ENCODE data around the gene IRF4. TPM values are rescaled to one million over a fixed set of nuclear protein-coding genes. Genes with fewer than 3 reads are reported as not detected.
"Not testable (repeated sequence)": the region's sequence is repeated elsewhere in the genome, so short reads cannot be mapped to it uniquely, and the experiment has no call there.

The IRF4 gene
- total and polyA plus RNA-seq, 4 donors = 0.10 to 3.8 (median 0.94) TPM

DNA sequence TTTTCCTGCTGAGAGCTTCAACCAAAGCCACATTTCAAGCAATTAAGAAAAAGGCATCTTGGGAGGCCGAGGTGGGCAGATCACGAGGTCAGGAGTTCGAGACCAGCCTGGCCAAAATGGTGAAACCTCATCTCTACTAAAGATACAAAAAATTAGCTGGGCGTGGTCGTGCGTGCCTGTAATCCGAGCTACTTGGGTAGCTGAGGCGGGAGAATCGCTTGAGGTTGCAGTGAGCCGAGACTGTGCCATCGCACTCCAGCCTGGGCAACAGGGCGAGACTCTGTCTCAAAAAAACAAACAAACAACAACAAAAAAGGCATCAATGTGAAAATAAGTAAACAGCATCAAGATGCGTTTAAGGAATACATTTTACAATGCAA, 13.9 kb upstream of the IRF4 start:
- DNase-seq; H3K4me1 ChIP-seq (ENCODE audit: control insufficient read depth in 1 of 2, insufficient read depth in 2 of 2, low read length in 2 of 2); H3K27me3 ChIP-seq (ENCODE audit: control insufficient read depth in 1 of 2, insufficient read depth in 2 of 2, low read length in 1 of 2); H3K36me3 ChIP-seq (ENCODE audit: control insufficient read depth in 1 of 2, insufficient read depth in 2 of 2, low read length in 1 of 2); intact Hi-C loops (cut with DNase I); H3K4me3 ChIP-seq (ENCODE audit: low read length in 2 of 2); H3K9me3 ChIP-seq (ENCODE audit: control insufficient read depth, low read length); ATAC-seq (ENCODE audit: low FRiP score); H3K27ac ChIP-seq (ENCODE audit: low read depth in 1 of 2, low read length in 2 of 2): not testable (repeated sequence)
- WGBS, 2 donors = 83 to 84% methylated on average over 13 of the region's 13 CpGs

DNA sequence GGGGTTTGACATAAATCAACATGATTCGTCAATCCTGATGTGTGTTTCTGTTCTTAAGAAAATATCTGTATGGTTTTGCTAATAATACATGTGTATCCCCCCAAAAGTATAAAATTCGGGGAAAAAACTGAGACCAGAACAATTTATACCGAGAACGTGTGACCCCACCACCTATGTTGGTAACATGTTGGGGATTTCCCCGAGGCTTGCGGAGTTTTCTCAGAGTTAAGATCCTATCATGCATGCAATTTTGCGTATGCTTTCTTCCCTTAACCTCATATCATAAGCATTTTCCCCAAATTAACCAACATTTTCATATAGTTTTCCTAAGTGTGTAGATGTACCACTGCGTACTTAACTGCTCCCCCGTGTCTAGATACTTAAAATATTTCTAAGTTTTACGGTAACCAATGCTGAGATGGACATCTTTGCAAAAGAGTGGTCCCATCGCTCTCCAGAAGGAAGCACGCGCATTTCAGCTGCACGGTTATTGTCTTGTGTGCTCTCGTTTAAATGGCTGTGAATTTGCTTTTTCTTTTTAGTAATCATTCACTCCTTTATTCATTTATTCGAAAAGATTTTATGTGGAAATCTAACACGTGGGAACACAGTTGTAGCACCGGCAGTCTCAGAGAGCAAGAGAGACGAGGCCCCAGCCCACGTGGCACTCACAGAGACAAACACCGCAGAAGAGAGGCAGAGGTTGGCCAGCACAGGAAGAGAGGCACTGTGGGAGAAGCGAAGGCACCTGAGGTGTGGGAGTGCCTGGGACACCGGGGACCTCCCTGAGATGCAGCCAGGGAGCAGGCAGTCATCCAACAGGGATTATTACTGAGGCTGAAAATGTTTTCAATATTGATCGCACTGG, 13.2 kb upstream of the IRF4 start:
- H3K27me3 ChIP-seq (ENCODE audit: control insufficient read depth in 1 of 2, insufficient read depth in 2 of 2, low read length in 1 of 2) = no peaks in the 10 kb centered on the region
- no peak for DNase-seq
- intact Hi-C loops (cut with DNase I) = no loop called here

DNA sequence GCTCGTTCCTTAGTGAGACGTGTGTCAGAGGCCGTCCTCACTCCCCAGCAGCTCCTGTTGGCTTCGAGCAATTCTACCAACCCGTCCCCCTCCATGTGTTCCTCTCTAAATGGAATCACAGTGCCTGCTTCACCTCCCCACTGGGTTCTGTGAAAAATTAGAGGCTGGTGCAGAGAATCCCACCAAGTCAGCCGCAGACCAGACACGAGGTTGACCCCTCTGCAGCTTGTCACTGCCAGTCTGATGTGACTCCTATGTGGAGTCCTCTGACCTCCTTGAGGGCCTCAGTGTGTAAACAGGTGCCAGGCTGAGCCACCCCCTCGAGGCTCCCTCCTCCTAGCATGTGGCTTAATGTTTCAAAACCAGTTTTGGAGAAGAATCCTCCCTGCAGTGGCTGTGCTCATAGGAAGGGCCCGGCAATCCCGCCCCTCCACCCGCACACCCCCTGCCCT, 12.6 kb upstream of the IRF4 start:
- Histone ChIP-seq H3K27me3 (ENCODE audit: control insufficient read depth in 1 of 2, insufficient read depth in 2 of 2, low read length in 1 of 2) (no peaks in the 10 kb centered on the region), H3K4me1 (ENCODE audit: control insufficient read depth in 1 of 2, insufficient read depth in 2 of 2, low read length in 2 of 2) (no peaks in the 10 kb centered on the region), H3K9me3 (ENCODE audit: control insufficient read depth, low read length) (no peaks in the 10 kb centered on the region), H3K4me3 (ENCODE audit: low read length in 2 of 2) (no peak overlapping the region), H3K36me3 (ENCODE audit: control insufficient read depth in 1 of 2, insufficient read depth in 2 of 2, low read length in 1 of 2) (no peaks in the 10 kb centered on the region), H3K27ac (ENCODE audit: low read depth in 1 of 2, low read length in 2 of 2) (no peak overlapping the region)
- 78 to 81% methylated on average over 11 of the region's 11 CpGs for WGBS, 2 donors
- DNase-seq (no peak), ATAC-seq (ENCODE audit: low FRiP score) (no peak)
- intact Hi-C loops (cut with DNase I) = no loop called here

More for the DNA sequence above, 13.2 kb upstream of the IRF4 start:
- ATAC-seq (ENCODE audit: low FRiP score) = no peak
- H3K4me1 ChIP-seq (ENCODE audit: control insufficient read depth in 1 of 2, insufficient read depth in 2 of 2, low read length in 2 of 2) = no peaks in the 10 kb centered on the region
- no peaks in the 10 kb centered on the region for H3K36me3 ChIP-seq (ENCODE audit: control insufficient read depth in 1 of 2, insufficient read depth in 2 of 2, low read length in 1 of 2)
- no peaks in the 10 kb centered on the region for H3K9me3 ChIP-seq (ENCODE audit: control insufficient read depth, low read length)
- 83 to 84% methylated on average over 24 of the region's 24 CpGs for WGBS, 2 donors
- H3K4me3 ChIP-seq (ENCODE audit: low read length in 2 of 2) = no peak overlapping the region
- H3K27ac ChIP-seq (ENCODE audit: low read depth in 1 of 2, low read length in 2 of 2) = no peak overlapping the region

DNA sequence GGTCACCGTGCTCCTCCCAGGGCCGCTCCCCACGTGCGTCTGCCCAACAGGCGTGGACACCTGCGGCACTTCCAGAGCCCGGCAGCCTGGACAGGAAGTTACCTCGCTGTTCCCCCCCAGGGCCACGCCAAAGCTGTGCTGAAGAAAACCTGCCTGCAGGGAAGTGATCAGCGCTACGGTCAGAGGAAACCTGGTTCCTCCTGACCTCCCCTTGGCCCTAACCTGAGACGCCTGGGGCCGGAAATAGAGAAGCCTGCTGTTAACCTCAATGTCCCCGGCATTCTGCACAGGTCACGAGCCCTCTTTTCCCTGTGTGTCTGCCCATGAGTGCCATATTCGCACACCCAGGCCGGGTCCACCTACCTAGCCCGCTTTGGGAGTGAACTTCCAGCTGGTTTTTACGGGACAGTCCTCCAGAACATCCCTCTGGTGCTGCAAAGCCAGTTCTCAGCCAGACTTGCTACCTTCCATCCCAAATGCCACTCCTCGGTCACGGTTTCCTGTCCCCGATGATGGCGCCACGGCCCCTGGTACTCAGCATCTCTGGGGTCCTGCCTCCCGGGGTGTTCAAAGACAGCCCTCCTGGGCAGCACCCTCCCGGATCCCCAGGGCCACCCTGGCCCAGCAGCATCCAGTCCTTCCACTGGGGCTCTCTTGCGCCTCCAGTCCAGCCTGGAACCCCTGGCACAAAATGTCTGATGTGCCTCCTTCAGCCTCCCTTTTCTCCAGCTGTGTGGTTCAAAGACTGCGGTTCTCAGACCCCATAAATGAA, 12.0 kb upstream of the IRF4 start:
- Histone ChIP-seq H3K4me3 (ENCODE audit: low read length in 2 of 2) (no peak overlapping the region), H3K9me3 (ENCODE audit: control insufficient read depth, low read length) (no peaks in the 10 kb centered on the region), H3K27ac (ENCODE audit: low read depth in 1 of 2, low read length in 2 of 2) (no peak overlapping the region), H3K4me1 (ENCODE audit: control insufficient read depth in 1 of 2, insufficient read depth in 2 of 2, low read length in 2 of 2) (no peaks in the 10 kb centered on the region), H3K36me3 (ENCODE audit: control insufficient read depth in 1 of 2, insufficient read depth in 2 of 2, low read length in 1 of 2) (no peaks in the 10 kb centered on the region), H3K27me3 (ENCODE audit: control insufficient read depth in 1 of 2, insufficient read depth in 2 of 2, low read length in 1 of 2) (no peaks in the 10 kb centered on the region)
- WGBS, 2 donors = 82% methylated on average over 28 of the region's 28 CpGs
- intact Hi-C loops (cut with DNase I) = no loop called here
- DNase-seq (no peak), ATAC-seq (ENCODE audit: low FRiP score) (no peak)

GRCh38 chr6:380234-381218, 11.0 kb upstream of the IRF4 start:
- no peaks in the 10 kb centered on the region for H3K9me3 ChIP-seq (ENCODE audit: control insufficient read depth, low read length)
- no peak for ATAC-seq (ENCODE audit: low FRiP score)
- WGBS, 2 donors = 80 to 84% methylated on average over 26 of the region's 26 CpGs
- DNase-seq = no peak
- H3K27ac ChIP-seq (ENCODE audit: low read depth in 1 of 2, low read length in 2 of 2) = no peak overlapping the region
- no peaks in the 10 kb centered on the region for H3K4me1 ChIP-seq (ENCODE audit: control insufficient read depth in 1 of 2, insufficient read depth in 2 of 2, low read length in 2 of 2)
- H3K4me3 ChIP-seq (ENCODE audit: low read length in 2 of 2) = no peak overlapping the region
- H3K36me3 ChIP-seq (ENCODE audit: control insufficient read depth in 1 of 2, insufficient read depth in 2 of 2, low read length in 1 of 2) = no peaks in the 10 kb centered on the region
- H3K27me3 ChIP-seq (ENCODE audit: control insufficient read depth in 1 of 2, insufficient read depth in 2 of 2, low read length in 1 of 2) = no peaks in the 10 kb centered on the region
- intact Hi-C loops (cut with DNase I) = no loop called here

DNA sequence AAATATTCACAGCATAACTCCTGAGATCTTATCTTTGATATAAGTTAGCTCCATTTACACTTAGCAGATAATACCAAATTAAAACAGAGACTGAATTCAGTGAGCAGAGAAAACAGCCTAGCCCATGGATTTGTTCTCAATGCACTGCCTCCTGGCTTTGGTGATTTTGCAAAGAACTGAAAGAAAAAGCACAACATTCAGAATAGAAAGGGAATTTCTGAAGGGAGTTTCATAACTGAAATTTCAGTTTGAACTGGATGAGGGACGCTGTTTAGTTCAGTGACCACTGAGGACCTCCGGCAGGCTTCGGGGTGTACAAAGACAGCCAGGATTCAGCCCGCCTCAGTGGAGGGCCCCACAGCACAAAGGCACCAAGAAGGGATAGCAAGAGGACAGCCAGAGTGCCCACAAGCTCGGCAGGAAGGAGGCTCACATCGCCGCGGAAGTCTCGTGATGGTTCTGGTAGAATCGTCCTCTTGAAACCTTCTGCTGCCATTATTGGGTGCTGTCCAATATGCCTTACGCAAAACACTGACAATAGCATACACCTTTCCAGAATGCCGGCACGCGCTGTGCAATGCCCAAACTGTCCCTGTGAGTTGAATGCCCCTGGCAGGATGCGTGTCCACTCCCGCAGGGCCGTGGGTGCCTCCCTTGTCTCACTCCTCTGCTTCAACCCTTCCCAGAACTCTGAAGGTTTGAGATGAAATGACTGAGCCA, 9.7 kb upstream of the IRF4 start:
- no peaks in the 10 kb centered on the region for H3K27me3 ChIP-seq (ENCODE audit: control insufficient read depth in 1 of 2, insufficient read depth in 2 of 2, low read length in 1 of 2)
- no peak overlapping the region for H3K27ac ChIP-seq (ENCODE audit: low read depth in 1 of 2, low read length in 2 of 2)
- ATAC-seq (ENCODE audit: low FRiP score) (no peak), DNase-seq (no peak)
- 88% methylated on average over 17 of the region's 17 CpGs for WGBS, 2 donors
- intact Hi-C loops (cut with DNase I) = no loop called here
- no peaks in the 10 kb centered on the region for H3K4me1 ChIP-seq (ENCODE audit: control insufficient read depth in 1 of 2, insufficient read depth in 2 of 2, low read length in 2 of 2)
- H3K36me3 ChIP-seq (ENCODE audit: control insufficient read depth in 1 of 2, insufficient read depth in 2 of 2, low read length in 1 of 2) = no peaks in the 10 kb centered on the region
- H3K9me3 ChIP-seq (ENCODE audit: control insufficient read depth, low read length) = no peaks in the 10 kb centered on the region
- H3K4me3 ChIP-seq (ENCODE audit: low read length in 2 of 2) = no peak overlapping the region

GRCh38 chr6:382883-383810, 8.4 kb upstream of the IRF4 start:
- no peak overlapping the region for H3K4me3 ChIP-seq (ENCODE audit: low read length in 2 of 2)
- no peaks in the 10 kb centered on the region for H3K9me3 ChIP-seq (ENCODE audit: control insufficient read depth, low read length)
- no peak overlapping the region for H3K27ac ChIP-seq (ENCODE audit: low read depth in 1 of 2, low read length in 2 of 2)
- intact Hi-C loops (cut with DNase I) = no loop called here
- DNase-seq (no peak), ATAC-seq (ENCODE audit: low FRiP score) (no peak)
- no peaks in the 10 kb centered on the region for H3K36me3 ChIP-seq (ENCODE audit: control insufficient read depth in 1 of 2, insufficient read depth in 2 of 2, low read length in 1 of 2)
- WGBS, 2 donors = 77 to 81% methylated on average over 22 of the region's 22 CpGs
- H3K27me3 ChIP-seq (ENCODE audit: control insufficient read depth in 1 of 2, insufficient read depth in 2 of 2, low read length in 1 of 2) = no peaks in the 10 kb centered on the region
- H3K4me1 ChIP-seq (ENCODE audit: control insufficient read depth in 1 of 2, insufficient read depth in 2 of 2, low read length in 2 of 2) = no peaks in the 10 kb centered on the region

Measured in aorta (tissue), 5 donors.